Right forelimb (tissue), 1 donor: Measurements from ENCODE around the gene MS4A4A.

Source experiments
- DNase-seq: peaks from one replicate; pipeline ENCODE4 v3.0.0-alpha.2; 2018

Gene MS4A4A

GRCh38 chr11:60349990-60350389, 69.5 kb downstream of the MS4A4A start:
- DNase-seq: no peak

GRCh38 chr11:60357771-60358170, 77.3 kb downstream of the MS4A4A start:
- DNase-seq: no peak
